Globus pallidus (tissue), 1 donor: Measurements from ENCODE around the gene KLHL26.
A peak's percentile ranks its signal among the peaks of the same experiment; 100 is the strongest.

Experiments used
- DNase-seq: peaks from one replicate; pipeline ENCODE4 v3.0.0-alpha.2; 2015; ENCODE audit warnings: low spot score

Gene KLHL26

GRCh38 chr19:18647371-18647767 lies 10.5 kb downstream of the KLHL26 start:
- DNase-seq = no peak

GRCh38 chr19:18647807-18648206 lies 11.0 kb downstream of the KLHL26 start:
- no peak for DNase-seq

GRCh38 chr19:18648973-18649315 lies 12.1 kb downstream of the KLHL26 start:
- no peak for DNase-seq

- peak; percentile 61 for DNase-seq
Observed at GRCh38 chr19:18649371-18650020, 12.7 kb downstream of the KLHL26 start.

GRCh38 chr19:18650021-18650390 lies 13.2 kb downstream of the KLHL26 start:
- DNase-seq = no peak

GRCh38 chr19:18650468-18651041 lies 13.7 kb downstream of the KLHL26 start:
- no peak for DNase-seq

- DNase-seq = no peak
Observed at GRCh38 chr19:18651300-18651699, 14.5 kb downstream of the KLHL26 start.

GRCh38 chr19:18651733-18652132 lies 14.9 kb downstream of the KLHL26 start:
- DNase-seq = no peak

GRCh38 chr19:18653853-18654252 lies 17.0 kb downstream of the KLHL26 start:
- DNase-seq = no peak

- no peak for DNase-seq
Observed at GRCh38 chr19:18654469-18654868, 17.6 kb downstream of the KLHL26 start.

- no peak for DNase-seq
Observed at GRCh38 chr19:18655173-18655844, 18.5 kb downstream of the KLHL26 start.

GRCh38 chr19:18656337-18657086 lies 19.7 kb downstream of the KLHL26 start:
- no peak for DNase-seq

GRCh38 chr19:18657590-18658365 lies 20.9 kb downstream of the KLHL26 start:
- DNase-seq = no peak

- no peak for DNase-seq
Observed at GRCh38 chr19:18658366-18658855, 21.6 kb downstream of the KLHL26 start.

- no peak for DNase-seq
Observed at GRCh38 chr19:18659281-18660050, 22.6 kb downstream of the KLHL26 start.

- DNase-seq = no peak
Observed at GRCh38 chr19:18660051-18660910, 23.5 kb downstream of the KLHL26 start.

- DNase-seq = no peak
Observed at GRCh38 chr19:18660939-18661670, 24.3 kb downstream of the KLHL26 start.

- no peak for DNase-seq
Observed at GRCh38 chr19:18662972-18663732, 26.3 kb downstream of the KLHL26 start.
